Neural progenitor cell (in vitro differentiated cells): Measurements from ENCODE around the gene P2RX5. TPM values are rescaled to one million over a fixed set of nuclear protein-coding genes. Genes with fewer than 3 reads are reported as not detected.

Source experiments
- DNase-seq: peaks from one replicate; pipeline ENCODE4 v3.0.0-alpha.2; 2016; ENCODE audit warnings: low spot score
- H2AFZ ChIP-seq: fragments of 200-600 bp; sonication (generic); replicated peaks from 2 replicates; pipeline ENCODE4 v1.6.1; 2016; ENCODE audit warnings: antibody characterized with exemption
- H3F3A ChIP-seq: fragments of 200-600 bp; sonication (generic); 2 replicates; pipeline ENCODE4 v1.6.1; 2016; ENCODE audit warnings: antibody characterized with exemption, low read depth
- H3K27ac ChIP-seq: fragments of 200-600 bp; sonication (generic); 2 replicates; pipeline ENCODE4 v1.5.1; 2016; ENCODE audit warnings: mild to moderate bottlenecking
- H3K27me3 ChIP-seq: fragments of 200-600 bp; sonication (generic); 2 replicates; pipeline ENCODE4 v1.6.1; 2016; ENCODE audit warnings: mild to moderate bottlenecking, moderate library complexity
- H3K36me3 ChIP-seq: fragments of 200-600 bp; sonication (generic); 2 replicates; pipeline ENCODE4 v1.5.1; 2016
- H3K4me1 ChIP-seq: fragments of 200-600 bp; sonication (generic); 2 replicates; pipeline ENCODE4 v1.6.1; 2016; ENCODE audit warnings: mixed run types
- H3K4me2 ChIP-seq: fragments of 200-600 bp; sonication (generic); 2 replicates; pipeline ENCODE4 v1.6.1; 2016
- H3K4me3 ChIP-seq: fragments of 200-600 bp; sonication (generic); 2 replicates; pipeline ENCODE4 v1.5.1; 2016
- H3K79me2 ChIP-seq: fragments of 200-600 bp; sonication (generic); 2 replicates; pipeline ENCODE4 v1.6.1; 2016; ENCODE audit warnings: low read depth
- H3K9ac ChIP-seq: fragments of 200-600 bp; sonication (generic); 2 replicates; pipeline ENCODE4 v1.6.1; 2016
- H3K9me3 ChIP-seq: fragments of 200-600 bp; sonication (generic); 2 replicates; pipeline ENCODE4 v1.5.1; 2016; ENCODE audit warnings: low read depth
- H4K20me1 ChIP-seq: fragments of 200-600 bp; sonication (generic); 2 replicates; pipeline ENCODE4 v1.6.1; 2016; ENCODE audit warnings: low read depth
- H3K27ac Mint-ChIP-seq: 3 replicates; pipeline ENCODE4 v1.8.0; 2021; ENCODE audit warnings: mixed read lengths
- H3K27me3 Mint-ChIP-seq: 2 replicates; pipeline ENCODE4 v1.8.0; 2022; ENCODE audit warnings: low read depth, mild to moderate bottlenecking, inconsistent platforms, moderate library complexity, mixed read lengths; ENCODE audit not compliant: insufficient read depth
- H3K36me3 Mint-ChIP-seq: 3 replicates; pipeline ENCODE4 v1.8.0; 2021; ENCODE audit warnings: mixed read lengths
- H3K4me1 Mint-ChIP-seq: 3 replicates; pipeline ENCODE4 v1.8.0; 2021; ENCODE audit warnings: mixed read lengths
- H3K4me3 Mint-ChIP-seq: 3 replicates; pipeline ENCODE4 v1.8.0; 2021; ENCODE audit warnings: mild to moderate bottlenecking, moderate library complexity, mixed read lengths
- H3K9me3 Mint-ChIP-seq: 3 replicates; pipeline ENCODE4 v1.8.0; 2020; ENCODE audit warnings: mixed read lengths
- EZH2 ChIP-seq: fragments of 200-600 bp; sonication (generic); IDR thresholded peaks from 2 replicates; pipeline ENCODE4 v1.6.1; 2017; ENCODE audit warnings: antibody characterized with exemption, mild to moderate bottlenecking, moderate library complexity
- EZH2phosphoT487 ChIP-seq: fragments of 200-600 bp; sonication (generic); IDR thresholded peaks from 2 replicates; pipeline ENCODE4 v1.6.1; 2017; ENCODE audit warnings: antibody characterized with exemption
- total RNA-seq: library from RNA; depleted of rRNA; stranded (reverse); fragments of >200 nt; gene quantifications from 2 replicates; pipeline ENCODE4 v1.2.3, GENCODE V29; 2015; ENCODE audit warnings: low replicate concordance
- TF ChIP-seq, protein P1 (sequence below): fragments of 200-600 bp; sonication (generic); IDR thresholded peaks from 2 replicates; pipeline ENCODE4 v1.5.1; 2017; ENCODE audit warnings: antibody characterized with exemption, mild to moderate bottlenecking

P2RX5 gene
- total RNA-seq, 1 donor from 2014 or later: not detected

DNA sequence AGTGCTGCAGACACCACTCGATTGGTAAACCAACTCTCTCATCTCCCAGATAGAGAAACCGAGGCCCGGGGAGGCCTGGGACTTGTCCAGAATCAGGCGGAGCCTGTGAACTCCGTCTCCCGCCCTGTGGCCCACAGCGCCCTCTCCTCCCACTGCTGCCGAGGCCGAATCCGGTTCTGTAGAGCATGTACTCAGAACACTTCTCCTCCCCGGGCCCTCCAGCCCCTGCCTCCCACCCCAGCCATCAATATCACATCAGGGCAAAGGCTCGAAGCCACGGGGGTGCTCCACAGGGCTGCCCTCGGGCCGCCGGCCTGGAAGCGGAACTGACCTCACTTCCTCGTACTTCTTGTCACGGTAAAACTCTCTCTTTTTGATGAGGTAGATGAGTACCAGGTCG is 14.4 kb downstream of the P2RX5 start:
- H3K9me3 Mint-ChIP-seq: no peaks in the 10 kb centered on the region
- H3K27ac Mint-ChIP-seq: no peak overlapping the region
- no peak overlapping the region for H3K9ac ChIP-seq
- peaks cover 3% of the 10 kb centered on the region for H3F3A ChIP-seq
- no peaks in the 10 kb centered on the region for H3K79me2 ChIP-seq
- H3K4me3 Mint-ChIP-seq: no peak overlapping the region
- H3K27ac ChIP-seq: no peak overlapping the region
- no peak for DNase-seq
- H3K36me3 ChIP-seq: no peaks in the 10 kb centered on the region
- no peaks in the 10 kb centered on the region for H3K9me3 ChIP-seq
- no peaks in the 10 kb centered on the region for H3K27me3 ChIP-seq
- H2AFZ ChIP-seq: no peak overlapping the region
- H3K4me1 ChIP-seq: peaks cover 6% of the 10 kb centered on the region
- TF ChIP-seq, protein P1, sequence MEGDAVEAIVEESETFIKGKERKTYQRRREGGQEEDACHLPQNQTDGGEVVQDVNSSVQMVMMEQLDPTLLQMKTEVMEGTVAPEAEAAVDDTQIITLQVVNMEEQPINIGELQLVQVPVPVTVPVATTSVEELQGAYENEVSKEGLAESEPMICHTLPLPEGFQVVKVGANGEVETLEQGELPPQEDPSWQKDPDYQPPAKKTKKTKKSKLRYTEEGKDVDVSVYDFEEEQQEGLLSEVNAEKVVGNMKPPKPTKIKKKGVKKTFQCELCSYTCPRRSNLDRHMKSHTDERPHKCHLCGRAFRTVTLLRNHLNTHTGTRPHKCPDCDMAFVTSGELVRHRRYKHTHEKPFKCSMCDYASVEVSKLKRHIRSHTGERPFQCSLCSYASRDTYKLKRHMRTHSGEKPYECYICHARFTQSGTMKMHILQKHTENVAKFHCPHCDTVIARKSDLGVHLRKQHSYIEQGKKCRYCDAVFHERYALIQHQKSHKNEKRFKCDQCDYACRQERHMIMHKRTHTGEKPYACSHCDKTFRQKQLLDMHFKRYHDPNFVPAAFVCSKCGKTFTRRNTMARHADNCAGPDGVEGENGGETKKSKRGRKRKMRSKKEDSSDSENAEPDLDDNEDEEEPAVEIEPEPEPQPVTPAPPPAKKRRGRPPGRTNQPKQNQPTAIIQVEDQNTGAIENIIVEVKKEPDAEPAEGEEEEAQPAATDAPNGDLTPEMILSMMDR: no peak
- no peak for TF ChIP-seq EZH2
- TF ChIP-seq EZH2phosphoT487: no peak
- H3K4me3 ChIP-seq: no peak overlapping the region
- H3K36me3 Mint-ChIP-seq: no peaks in the 10 kb centered on the region
- H3K27me3 Mint-ChIP-seq: peaks cover 10% of the 10 kb centered on the region
- H4K20me1 ChIP-seq: no peaks in the 10 kb centered on the region
- H3K4me1 Mint-ChIP-seq: peaks cover 9% of the 10 kb centered on the region
- no peak overlapping the region for H3K4me2 ChIP-seq

DNA sequence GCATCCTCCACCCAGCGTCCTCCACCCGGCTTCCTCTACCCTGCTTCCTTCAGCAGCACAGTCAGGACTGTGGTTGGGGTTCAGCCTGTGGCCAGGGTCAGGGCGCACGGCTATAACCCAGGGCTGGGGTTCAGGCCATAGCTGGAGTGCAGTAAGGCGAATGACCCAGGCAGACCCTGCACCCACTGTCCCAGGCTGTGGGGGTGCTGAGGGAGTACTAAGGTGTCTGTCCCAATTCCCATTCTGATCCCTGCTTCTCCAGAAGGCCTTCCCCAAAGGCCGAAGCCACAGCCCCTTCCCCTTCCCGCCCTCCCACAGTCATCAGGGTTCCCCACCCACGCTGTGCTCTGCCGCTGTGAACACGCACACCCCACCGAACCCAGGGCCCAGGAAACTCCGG is 14.9 kb downstream of the P2RX5 start:
- H3K9me3 ChIP-seq: no peaks in the 10 kb centered on the region
- no peaks in the 10 kb centered on the region for H3K36me3 Mint-ChIP-seq
- no peaks in the 10 kb centered on the region for H3K36me3 ChIP-seq
- DNase-seq: no peak
- no peak overlapping the region for H3K27ac ChIP-seq
- no peak overlapping the region for H3K9ac ChIP-seq
- H4K20me1 ChIP-seq: no peaks in the 10 kb centered on the region
- H3F3A ChIP-seq: peaks cover 3% of the 10 kb centered on the region
- H3K79me2 ChIP-seq: no peaks in the 10 kb centered on the region
- no peak overlapping the region for H3K4me3 Mint-ChIP-seq
- no peaks in the 10 kb centered on the region for H3K9me3 Mint-ChIP-seq
- no peak overlapping the region for H3K4me3 ChIP-seq
- H3K27me3 ChIP-seq: no peaks in the 10 kb centered on the region
- H3K4me2 ChIP-seq: no peak overlapping the region
- H2AFZ ChIP-seq: no peak overlapping the region
- peaks cover 9% of the 10 kb centered on the region for H3K4me1 Mint-ChIP-seq
- H3K4me1 ChIP-seq: peaks cover 6% of the 10 kb centered on the region
- no peak overlapping the region for H3K27ac Mint-ChIP-seq
- TF ChIP-seq, protein P1: no peak
- no peak for TF ChIP-seq EZH2
- TF ChIP-seq EZH2phosphoT487: no peak
- peaks cover 10% of the 10 kb centered on the region for H3K27me3 Mint-ChIP-seq

DNA sequence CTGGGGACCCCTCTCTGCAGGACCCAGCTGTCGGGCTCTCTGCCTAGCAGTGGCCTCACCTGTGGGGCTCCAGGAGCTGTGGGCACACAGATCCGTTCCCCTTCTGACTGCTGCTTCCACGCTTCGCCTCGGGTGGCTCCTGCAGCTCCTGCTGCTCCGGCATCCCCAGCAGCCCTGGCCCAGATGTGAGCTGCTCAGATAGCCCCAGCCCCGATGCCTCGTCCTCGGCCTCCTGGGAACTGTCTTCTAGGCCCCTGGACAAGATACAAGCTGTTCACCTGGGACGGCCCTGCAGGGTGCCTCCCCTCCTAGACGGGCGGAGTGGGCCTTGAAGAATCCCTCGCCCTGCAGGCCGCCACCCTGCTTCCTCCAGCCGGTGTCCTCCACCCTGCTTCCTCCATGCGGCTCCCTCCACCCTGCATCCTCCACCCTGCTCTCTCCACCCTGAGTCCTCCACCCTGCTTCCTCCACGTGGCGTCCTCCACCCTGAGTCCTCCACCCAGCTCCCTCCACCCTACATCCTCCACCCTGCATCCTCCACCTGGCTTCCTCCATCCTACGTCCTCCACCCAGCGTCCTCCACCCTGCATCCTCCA is 16.3 kb downstream of the P2RX5 start:
- no peak overlapping the region for H2AFZ ChIP-seq
- no peak overlapping the region for H3K4me3 ChIP-seq
- peaks cover 6% of the 10 kb centered on the region for H3K4me1 ChIP-seq
- H3K4me2 ChIP-seq: no peak overlapping the region
- H3K9me3 Mint-ChIP-seq: no peaks in the 10 kb centered on the region
- H3F3A ChIP-seq: peaks cover 3% of the 10 kb centered on the region
- no peaks in the 10 kb centered on the region for H4K20me1 ChIP-seq
- H3K27me3 Mint-ChIP-seq: peaks cover 10% of the 10 kb centered on the region
- H3K9me3 ChIP-seq: no peaks in the 10 kb centered on the region
- H3K4me1 Mint-ChIP-seq: peaks cover 11% of the 10 kb centered on the region
- no peak for DNase-seq
- TF ChIP-seq, protein P1: no peak
- TF ChIP-seq EZH2 (no peak), EZH2phosphoT487 (no peak)
- H3K27ac Mint-ChIP-seq: no peak overlapping the region
- H3K27ac ChIP-seq: no peak overlapping the region
- H3K36me3 ChIP-seq: no peaks in the 10 kb centered on the region
- H3K4me3 Mint-ChIP-seq: no peak overlapping the region
- no peaks in the 10 kb centered on the region for H3K79me2 ChIP-seq
- H3K36me3 Mint-ChIP-seq: no peaks in the 10 kb centered on the region
- no peak overlapping the region for H3K9ac ChIP-seq
- no peaks in the 10 kb centered on the region for H3K27me3 ChIP-seq
